Measurements from ENCODE around the gene KIRREL1.

The KIRREL1 gene

DNA sequence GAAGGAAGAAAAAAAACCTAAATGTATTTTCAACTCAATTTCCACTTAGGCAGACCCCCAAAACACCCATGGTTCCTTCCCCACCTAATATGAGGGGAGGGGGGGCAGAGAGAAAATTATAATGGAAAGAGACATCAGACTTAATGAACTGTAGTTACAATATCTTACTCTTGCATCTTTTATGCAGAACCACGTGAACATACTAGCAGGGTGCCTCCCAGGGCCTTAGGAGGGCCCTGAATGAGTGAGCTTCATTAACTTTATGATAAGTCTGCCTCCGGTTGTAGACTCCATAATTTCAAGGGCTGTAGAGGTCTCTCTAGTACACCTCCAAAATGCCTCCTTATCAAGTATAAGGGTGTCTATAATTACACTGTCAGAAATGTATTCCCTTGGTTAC lies 11.3 kb upstream of the KIRREL1 start:
- Histone ChIP-seq H3K9me3 (ENCODE audit: low read length) (no peaks in the 10 kb centered on the region), H3K27me3 (ENCODE audit: insufficient read depth, low read length) (no peaks in the 10 kb centered on the region; the same call in 1 of the 2 replicates), H3K36me3 (ENCODE audit: insufficient read depth, low read length) (no peaks in the 10 kb centered on the region), H2AFZ (ENCODE audit: low read length) (no peak overlapping the region), H3K4me1 (ENCODE audit: insufficient read depth, low read length, severe bottlenecking) (no peaks in the 10 kb centered on the region), H3K79me2 (ENCODE audit: insufficient read depth, low read length) (no peaks in the 10 kb centered on the region), H3K9ac (ENCODE audit: low read length) (no peak overlapping the region), H3K4me2 (ENCODE audit: low read length) (no peak overlapping the region), H3F3A (ENCODE audit: insufficient read depth, low read length) (no peaks in the 10 kb centered on the region), H3K4me3 (ENCODE audit: low read depth, low read length, poor library complexity, severe bottlenecking) (no peak overlapping the region), H3K27ac (ENCODE audit: low read depth, low read length, poor library complexity, severe bottlenecking) (no peak overlapping the region), H4K20me1 (ENCODE audit: insufficient read depth, low read length) (no peaks in the 10 kb centered on the region), H3K9me2 (ENCODE audit: low read depth, low read length) (no peaks in the 10 kb centered on the region)
- TF ChIP-seq, protein P1, sequence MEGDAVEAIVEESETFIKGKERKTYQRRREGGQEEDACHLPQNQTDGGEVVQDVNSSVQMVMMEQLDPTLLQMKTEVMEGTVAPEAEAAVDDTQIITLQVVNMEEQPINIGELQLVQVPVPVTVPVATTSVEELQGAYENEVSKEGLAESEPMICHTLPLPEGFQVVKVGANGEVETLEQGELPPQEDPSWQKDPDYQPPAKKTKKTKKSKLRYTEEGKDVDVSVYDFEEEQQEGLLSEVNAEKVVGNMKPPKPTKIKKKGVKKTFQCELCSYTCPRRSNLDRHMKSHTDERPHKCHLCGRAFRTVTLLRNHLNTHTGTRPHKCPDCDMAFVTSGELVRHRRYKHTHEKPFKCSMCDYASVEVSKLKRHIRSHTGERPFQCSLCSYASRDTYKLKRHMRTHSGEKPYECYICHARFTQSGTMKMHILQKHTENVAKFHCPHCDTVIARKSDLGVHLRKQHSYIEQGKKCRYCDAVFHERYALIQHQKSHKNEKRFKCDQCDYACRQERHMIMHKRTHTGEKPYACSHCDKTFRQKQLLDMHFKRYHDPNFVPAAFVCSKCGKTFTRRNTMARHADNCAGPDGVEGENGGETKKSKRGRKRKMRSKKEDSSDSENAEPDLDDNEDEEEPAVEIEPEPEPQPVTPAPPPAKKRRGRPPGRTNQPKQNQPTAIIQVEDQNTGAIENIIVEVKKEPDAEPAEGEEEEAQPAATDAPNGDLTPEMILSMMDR (IDR thresholded peaks at IDR 0.05; ENCODE audit: low read length): no peak
- no peak for TF ChIP-seq EZH2 (IDR thresholded peaks at IDR 0.05; ENCODE audit: borderline replicate concordance, low read length)

DNA sequence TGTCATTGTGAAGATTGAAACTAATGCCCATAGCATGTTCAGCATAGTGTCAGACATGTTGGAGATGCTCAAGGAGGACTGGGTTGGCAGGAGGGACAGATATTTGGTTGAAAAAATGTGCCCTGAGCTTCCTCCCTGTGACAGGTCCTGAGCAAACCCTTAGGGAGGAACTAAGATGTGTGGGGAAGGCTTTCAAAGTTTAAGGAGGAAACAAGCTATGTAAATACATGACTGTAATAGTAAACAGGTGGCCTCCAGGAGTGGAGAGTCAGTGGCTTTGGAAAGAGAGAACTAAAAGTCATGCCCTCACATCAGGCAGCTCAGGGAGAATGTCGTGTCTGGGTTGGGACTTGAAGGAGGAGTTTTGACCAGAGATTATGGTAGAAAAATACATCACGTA lies 9.7 kb upstream of the KIRREL1 start:
- Histone ChIP-seq H3K27ac (ENCODE audit: low read depth, low read length, poor library complexity, severe bottlenecking) (no peak overlapping the region), H3K4me1 (ENCODE audit: insufficient read depth, low read length, severe bottlenecking) (no peaks in the 10 kb centered on the region), H4K20me1 (ENCODE audit: insufficient read depth, low read length) (no peaks in the 10 kb centered on the region), H2AFZ (ENCODE audit: low read length) (no peak overlapping the region), H3K4me3 (ENCODE audit: low read depth, low read length, poor library complexity, severe bottlenecking) (no peak overlapping the region), H3K27me3 (ENCODE audit: insufficient read depth, low read length) (no peaks in the 10 kb centered on the region; the same call in 1 of the 2 replicates), H3F3A (ENCODE audit: insufficient read depth, low read length) (no peaks in the 10 kb centered on the region), H3K9me3 (ENCODE audit: low read length) (no peaks in the 10 kb centered on the region), H3K4me2 (ENCODE audit: low read length) (no peak overlapping the region), H3K9me2 (ENCODE audit: low read depth, low read length) (no peaks in the 10 kb centered on the region), H3K36me3 (ENCODE audit: insufficient read depth, low read length) (no peaks in the 10 kb centered on the region), H3K9ac (ENCODE audit: low read length) (no peak overlapping the region), H3K79me2 (ENCODE audit: insufficient read depth, low read length) (no peaks in the 10 kb centered on the region)
- TF ChIP-seq, protein P1 (IDR thresholded peaks at IDR 0.05; ENCODE audit: low read length): no peak
- TF ChIP-seq EZH2 (IDR thresholded peaks at IDR 0.05; ENCODE audit: borderline replicate concordance, low read length): no peak

DNA sequence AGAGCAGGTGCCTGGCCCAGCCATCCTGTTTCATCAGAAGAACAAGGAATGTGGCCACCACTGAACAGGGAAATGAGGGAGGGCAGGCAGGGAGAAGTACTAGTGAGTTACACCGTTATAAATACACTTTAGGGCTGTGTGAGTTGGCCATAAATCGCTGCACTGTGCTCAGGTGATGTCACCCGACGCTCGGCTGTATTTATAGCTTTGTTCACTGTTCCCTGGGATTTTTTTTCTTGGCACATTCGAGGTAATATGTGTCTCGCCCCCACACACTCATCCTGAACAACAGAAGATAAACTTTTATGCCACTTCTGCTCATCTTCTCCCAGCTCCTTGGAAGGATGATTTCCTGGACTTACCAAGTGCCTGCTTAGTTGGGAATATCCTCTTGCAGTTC lies 9.0 kb upstream of the KIRREL1 start:
- no peak for TF ChIP-seq EZH2 (IDR thresholded peaks at IDR 0.05; ENCODE audit: borderline replicate concordance, low read length)
- TF ChIP-seq, protein P1 (IDR thresholded peaks at IDR 0.05; ENCODE audit: low read length): no peak
- Histone ChIP-seq H3K9me3 (ENCODE audit: low read length) (no peaks in the 10 kb centered on the region), H3K36me3 (ENCODE audit: insufficient read depth, low read length) (no peaks in the 10 kb centered on the region), H3K9ac (ENCODE audit: low read length) (no peak overlapping the region), H3K9me2 (ENCODE audit: low read depth, low read length) (no peaks in the 10 kb centered on the region), H2AFZ (ENCODE audit: low read length) (no peak overlapping the region), H3F3A (ENCODE audit: insufficient read depth, low read length) (no peaks in the 10 kb centered on the region), H4K20me1 (ENCODE audit: insufficient read depth, low read length) (no peaks in the 10 kb centered on the region), H3K27ac (ENCODE audit: low read depth, low read length, poor library complexity, severe bottlenecking) (no peak overlapping the region), H3K4me1 (ENCODE audit: insufficient read depth, low read length, severe bottlenecking) (no peaks in the 10 kb centered on the region), H3K4me3 (ENCODE audit: low read depth, low read length, poor library complexity, severe bottlenecking) (no peak overlapping the region), H3K4me2 (ENCODE audit: low read length) (no peak overlapping the region), H3K79me2 (ENCODE audit: insufficient read depth, low read length) (no peaks in the 10 kb centered on the region), H3K27me3 (ENCODE audit: insufficient read depth, low read length) (no peaks in the 10 kb centered on the region)
